Activated CD4-positive, alpha-beta T cell treated with anti-CD3 and anti-CD28 coated beads, Interleukin-2, amount 50 U/mL, for 4 hours (primary cell): Measurements from ENCODE around the gene SCIN.

Experiments
- DNase-seq, 2 experiments: peaks; one replicate each; pipeline ENCODE4 v3.0.0-alpha.2; 2020

SCIN gene

DNA sequence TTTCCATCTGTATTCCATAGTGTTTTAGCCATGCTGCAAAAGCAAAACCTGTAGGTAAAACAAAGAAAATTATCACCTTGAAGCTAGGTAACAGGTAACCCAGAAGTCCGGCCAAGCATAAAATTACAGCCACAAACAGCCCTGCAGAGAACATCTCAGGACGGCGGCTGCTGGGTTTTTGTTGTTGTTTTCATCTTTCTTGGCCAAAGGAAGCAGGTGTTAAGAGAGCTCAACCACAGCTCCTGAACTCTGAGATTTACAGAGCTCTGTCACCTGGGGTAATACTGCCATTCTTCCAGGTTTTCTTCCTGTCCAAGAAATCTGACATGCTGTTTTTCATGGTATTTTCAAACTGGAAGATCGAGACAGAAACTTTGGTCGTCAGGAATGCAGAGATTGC, 847 bp upstream of the SCIN start:
- DNase-seq = no peak

DNA sequence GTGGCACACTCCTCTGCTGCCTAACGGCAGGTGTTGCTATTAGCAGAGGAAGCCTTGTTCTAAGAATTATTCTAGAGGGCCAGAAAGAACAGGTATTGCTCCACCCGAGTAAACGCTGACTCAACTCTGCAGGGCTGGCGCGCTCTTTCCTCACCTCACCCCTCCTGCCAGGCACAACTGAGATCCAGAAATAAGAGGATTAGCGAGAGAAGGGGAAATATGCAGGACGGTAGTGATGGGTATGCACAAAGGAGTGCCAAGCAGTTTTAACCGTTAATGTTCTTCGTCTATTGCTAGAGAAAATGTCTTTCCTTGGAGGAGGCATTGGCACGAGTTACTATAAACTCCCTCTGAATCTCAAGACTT, 369 bp upstream of the SCIN start:
- no peak for DNase-seq

DNA sequence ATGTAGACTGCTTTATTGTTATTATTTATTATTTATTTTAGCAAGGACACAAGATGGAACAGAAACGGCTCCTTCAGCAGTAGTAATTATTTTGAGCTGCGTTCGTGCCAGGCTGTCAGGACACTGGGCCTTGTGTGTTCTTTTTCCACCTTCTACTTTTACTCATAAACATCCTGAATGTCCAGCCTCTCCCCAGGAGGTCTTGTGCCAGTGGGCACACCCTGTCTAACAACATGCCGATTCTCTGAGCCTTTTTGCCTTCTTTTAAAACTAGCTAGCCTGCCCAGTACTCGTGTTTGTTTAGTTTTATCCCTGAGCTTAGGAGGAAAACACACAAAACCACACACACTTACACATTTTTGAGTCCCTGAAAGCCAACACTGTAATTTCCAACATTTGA, 1.2 kb downstream of the SCIN start:
- DNase-seq = no peak

DNA sequence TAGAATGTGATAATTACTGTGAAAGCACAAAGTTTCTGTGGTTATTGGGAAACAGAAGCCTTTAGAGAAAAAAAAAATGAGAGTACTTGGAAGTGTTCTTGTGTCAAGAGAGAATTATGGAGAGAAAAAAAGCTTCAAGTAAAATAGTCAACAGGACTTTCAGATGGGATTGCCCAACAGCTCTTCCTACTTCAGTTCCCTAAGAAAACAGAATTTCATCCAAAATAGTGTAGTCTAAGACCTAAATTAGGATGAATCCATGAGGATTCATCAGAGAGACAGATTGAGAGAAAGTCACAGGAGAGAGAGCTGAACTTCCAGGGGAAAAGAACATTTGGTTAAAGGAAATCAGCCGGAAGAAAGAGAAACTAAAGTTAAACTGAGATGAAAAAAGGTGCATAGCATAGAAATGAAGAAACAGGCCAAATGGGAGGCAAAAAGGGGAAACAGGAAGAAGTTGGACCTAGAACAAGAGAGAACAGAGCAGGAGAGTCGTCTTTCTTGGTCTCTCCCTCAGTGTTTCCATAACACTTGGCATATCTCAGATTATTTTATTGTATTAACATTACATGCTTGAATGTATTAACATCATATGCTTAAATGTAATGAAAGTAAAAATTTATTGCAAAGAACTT, 2.5 kb downstream of the SCIN start:
- no peak for DNase-seq

DNA sequence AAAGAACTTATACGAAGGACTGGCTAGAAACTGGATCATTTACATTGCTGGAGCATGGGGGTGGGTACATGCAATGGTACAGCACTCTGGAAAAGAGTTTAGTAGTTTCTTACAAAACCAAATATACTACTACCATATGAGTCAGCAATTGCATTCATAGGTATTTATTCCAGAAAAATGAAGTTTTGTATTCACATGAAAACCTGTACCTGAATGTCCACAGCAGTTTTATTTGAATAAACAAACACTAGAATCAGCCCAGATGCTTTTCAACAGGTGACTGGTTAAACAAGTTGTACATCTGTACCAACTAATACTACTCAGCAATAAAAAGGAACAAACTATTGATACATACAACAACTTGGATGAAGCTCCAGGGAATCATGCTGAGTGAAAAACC, 3.4 kb downstream of the SCIN start:
- no peak for DNase-seq

DNA sequence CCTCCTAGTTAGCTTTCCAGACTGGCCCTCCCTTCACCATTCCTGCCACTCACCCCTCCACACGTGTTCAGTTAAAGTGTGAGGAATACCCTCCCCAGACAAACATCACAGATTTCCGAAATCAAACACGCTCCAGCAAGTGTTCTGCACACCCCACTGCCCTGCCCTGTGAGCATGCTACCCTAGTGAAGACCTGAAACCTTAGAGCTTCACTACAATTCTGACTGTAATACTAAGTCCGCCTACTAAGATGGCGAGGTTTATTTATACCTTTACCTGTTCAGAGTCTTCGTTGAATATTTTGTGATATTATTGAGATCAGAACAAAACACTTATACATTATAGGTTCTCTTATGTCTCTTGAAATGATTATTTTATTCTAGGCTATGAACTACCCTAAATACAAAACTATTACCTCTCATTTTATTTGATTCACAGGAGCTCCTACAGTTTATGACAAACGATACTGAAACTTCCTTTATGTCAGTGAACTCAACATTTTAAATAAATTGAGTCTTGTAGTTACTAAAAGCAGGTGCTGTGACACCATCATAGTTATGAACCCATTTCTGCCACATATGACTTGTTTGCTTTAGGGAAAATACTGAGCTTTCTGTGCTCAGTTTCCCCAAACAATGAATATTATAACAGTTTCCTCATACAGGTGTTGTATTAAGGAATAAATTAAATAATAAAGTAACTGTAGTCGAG, 8.6 kb downstream of the SCIN start:
- no peak for DNase-seq

DNA sequence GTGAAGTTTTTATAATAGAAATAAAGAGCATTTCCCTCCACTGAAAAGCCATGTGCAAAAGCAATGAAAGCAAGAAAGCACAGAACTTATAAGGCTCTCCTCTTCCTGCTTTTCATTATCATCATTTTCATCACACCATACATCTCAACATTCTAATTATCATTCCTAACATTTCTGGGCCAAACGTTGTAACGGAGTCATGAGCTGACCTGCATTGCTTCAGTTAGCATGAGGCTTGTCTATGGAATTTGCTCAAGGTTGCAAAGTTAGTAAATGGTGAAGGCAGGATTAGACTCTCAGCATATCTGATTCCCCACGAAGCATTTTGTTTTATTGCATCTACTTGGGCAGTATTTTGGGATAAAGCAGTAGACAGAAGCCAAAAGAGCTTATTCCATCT, 11.4 kb downstream of the SCIN start:
- no peak for DNase-seq

DNA sequence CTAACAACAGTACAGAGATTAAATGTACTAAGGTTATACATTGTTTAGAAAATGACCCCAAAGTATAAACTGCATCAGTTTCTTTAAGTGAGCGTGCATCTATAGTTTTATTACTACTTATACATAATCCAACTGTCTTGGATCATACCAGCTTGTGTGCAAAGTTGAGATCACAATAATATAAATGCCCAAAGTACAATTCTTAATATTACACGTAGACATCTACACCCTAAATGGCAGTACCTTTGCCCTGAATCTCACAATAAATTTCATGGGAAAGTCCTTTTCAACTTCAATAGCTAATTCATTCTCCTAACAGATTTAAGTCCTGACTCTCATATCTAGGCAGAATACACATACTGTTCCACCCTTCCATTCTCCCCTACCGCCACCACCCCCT, 11.8 kb downstream of the SCIN start:
- DNase-seq = no peak

DNA sequence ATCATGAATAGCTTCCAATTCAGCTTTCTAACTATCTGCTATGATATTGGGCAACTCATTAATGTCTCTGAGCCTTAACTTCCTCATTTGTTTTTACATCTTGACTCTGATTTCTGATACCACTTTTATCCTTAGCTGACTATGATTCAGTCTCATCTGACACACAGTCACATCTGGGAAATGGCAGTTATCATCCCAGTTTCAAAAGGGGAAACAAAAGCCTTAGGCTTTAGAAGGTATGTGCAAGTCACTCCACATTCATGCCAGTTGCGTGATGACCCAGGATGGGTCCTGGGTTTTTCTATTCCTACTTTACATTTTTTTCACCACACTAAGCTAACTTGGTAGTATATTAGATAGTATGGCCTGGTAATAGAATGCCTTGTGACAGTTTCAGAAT, 12.7 kb downstream of the SCIN start:
- no peak for DNase-seq

DNA sequence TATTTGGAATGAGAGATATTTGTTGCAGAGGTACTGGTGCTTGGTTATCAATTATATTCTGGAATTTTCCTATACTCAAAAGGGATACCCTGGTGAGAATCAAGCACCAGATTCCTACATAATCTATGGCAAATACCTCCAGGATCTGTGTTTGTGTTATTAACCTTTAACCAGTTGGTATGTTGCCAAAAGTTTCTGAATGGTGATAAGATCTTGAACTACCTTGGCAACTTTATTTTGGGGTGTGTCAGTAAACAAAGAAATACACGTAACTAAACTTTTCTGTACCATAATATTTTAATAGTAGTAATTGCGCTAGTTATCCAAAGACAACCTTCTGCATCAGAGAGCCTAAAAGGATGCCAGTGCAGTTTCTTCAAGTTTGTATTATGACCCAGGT, 13.4 kb downstream of the SCIN start:
- no peak for DNase-seq

DNA sequence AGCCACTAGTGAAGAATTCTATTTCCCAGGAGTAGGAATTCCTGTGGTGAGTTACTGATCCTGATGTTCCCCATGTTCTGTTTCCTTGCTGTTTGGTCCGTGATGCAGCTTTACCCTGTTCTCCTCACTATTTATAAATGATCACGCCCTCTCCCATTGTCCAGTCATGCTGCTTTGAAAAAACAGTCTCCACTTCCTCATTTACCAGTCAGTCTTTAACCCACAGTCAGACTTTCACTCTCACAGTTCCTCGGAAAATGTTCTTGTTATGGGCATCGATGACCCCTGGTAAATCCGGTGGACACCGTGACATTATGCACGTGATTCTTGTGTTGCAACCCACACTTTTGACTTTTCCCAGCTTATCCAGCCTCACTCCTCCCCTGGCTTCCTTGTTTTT, 14.4 kb downstream of the SCIN start:
- no peak for DNase-seq

DNA sequence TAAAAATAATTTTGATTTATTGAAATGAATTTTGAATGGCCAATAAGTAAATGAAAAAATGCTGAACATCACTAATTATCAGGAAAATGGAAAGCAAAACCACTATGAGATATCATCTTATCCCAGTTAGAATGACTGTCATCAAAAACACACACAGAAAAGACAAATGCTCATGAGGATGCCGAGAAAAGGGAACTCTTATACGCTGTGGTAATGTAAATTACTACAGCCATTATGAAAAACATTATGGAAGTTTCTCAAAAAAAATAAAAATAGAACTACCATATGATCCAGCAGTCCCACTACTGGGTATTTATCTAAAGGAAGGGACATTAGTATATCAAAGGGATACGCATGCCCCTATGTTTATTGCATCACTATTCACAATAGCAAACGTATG, 15.8 kb downstream of the SCIN start:
- no peak for DNase-seq

DNA sequence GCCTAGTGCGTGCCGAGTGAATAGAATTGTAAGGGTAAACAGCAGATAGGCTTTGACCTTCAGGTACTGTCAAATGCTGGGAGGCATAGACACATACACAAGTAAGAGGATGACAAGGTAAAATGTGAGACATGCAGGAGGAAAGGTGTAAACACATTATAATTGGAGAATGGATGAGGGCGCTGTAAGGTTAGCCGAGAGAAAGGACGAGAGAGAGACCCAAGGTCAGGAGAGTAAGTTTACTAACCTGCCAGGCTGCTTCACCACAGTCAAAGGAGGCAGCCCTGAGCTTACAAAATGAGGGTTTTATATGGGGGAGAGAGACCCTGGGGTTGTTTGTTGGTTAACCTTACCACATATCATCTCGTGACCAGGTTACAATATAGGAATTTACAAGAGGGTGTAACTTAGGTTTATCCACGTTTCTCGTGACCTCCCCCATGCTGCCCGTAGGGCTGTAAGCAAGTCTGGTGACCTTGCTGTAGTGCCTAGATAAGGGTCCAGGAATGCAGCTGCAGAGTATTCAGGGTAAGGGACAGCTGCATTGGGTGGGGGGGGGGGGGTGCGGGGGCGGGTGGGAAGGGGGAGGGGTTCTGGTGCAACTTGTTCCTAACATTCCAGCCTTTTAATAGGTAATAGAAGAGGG, 17.9 kb downstream of the SCIN start:
- DNase-seq = no peak

DNA sequence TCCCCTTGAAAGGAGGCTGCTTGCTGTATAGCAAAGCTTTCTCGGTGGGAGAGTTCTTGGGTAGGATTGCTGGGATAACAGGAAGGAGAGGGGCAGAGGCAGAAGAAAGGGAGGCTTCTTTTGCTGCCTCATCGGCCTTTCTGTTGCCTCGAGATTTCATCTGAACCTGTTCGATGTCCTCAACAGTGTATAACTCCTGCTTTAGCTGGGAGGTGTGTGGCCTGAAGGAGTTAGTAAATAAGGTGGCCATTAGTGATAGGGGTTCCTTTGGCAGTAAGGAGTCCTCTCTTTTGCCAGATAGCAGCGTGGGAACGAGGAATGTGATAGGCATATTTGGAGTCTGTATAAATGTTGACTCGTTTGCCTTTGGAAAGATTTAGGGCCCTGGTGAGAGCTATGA, 20.0 kb downstream of the SCIN start:
- no peak for DNase-seq

DNA sequence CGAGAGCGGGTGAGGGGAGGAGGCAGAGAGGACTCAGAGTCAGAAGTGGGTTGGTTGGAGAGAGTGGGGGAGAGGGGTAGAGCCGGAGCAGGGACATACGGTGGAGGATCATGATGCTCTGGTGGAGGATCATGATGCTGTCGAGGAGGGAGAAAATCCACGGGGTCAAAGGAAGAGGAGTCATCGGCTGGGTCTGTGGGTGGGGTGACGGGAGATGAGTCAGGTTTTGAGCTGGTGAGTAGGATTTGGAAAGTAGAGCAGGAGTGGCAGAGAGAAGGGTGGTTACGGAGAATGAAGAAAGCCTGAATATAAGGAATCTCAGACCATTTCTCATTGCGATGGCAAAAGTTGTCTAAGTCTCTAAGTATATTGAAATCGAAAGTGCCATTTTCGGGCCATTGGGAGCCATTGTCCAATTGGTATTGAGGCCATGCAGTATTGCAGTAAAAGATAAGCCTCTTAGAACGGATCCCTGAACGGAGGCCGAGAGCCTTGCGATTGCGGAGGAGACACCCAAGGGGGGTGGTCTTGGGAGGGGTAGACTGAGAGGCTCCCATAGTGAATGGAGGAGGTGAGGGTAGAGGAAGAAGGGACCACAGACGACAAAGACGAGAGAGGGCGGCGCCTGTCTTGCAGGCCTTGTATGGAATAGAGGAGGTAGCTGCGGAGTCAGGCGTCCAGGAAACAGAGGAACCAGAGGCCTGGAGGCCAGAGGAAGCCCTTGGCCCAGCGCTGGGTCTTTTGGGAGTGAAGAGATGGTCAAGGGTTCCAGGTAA, 23.8 kb downstream of the SCIN start:
- no peak for DNase-seq

DNA sequence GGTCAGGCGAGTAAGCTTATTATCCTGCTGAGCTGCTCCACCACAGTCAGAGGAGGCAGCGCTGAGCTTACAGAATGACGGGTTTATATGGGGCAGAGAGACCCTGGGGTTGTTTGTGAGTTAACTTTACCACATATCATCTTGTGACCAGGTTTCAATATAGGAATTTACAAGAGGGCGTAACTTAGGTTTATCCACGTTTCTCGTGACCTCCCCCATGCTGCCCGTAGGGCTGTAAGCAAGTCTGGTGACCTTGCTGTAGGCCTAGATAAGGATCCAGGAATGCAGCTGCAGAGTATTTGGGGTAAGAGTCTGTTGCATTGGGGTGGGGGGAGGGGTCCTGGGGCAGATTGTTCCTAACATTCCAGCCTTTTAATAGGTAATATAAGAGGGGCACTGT, 24.6 kb downstream of the SCIN start:
- no peak for DNase-seq

DNA sequence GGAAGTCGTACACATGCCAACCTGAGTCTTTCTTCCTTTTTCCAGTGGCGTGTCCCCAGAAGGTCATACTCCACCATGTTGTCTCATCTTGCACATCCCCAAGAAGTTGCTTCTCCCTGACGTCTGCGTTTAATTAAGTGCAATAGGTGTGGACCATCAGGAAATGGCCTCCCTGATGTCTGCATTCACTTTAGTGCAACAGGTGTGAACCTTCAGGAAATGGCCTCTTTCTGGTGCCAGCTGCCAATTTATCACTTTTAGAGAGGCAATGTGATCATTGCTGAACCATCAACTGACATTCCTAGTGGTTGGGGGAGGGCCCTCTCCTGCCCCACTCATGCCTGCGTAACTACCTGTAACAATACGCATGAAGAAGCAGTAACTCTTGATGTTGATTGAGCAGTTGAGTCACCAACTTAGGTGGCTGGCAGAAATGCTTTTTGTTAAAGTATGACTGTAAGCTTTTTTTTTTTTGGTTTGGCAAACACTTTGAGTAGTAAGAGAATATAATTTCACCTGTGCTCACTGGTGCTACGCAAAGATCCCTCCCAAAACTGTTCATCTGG, 25.8 kb downstream of the SCIN start:
- no peak for DNase-seq

DNA sequence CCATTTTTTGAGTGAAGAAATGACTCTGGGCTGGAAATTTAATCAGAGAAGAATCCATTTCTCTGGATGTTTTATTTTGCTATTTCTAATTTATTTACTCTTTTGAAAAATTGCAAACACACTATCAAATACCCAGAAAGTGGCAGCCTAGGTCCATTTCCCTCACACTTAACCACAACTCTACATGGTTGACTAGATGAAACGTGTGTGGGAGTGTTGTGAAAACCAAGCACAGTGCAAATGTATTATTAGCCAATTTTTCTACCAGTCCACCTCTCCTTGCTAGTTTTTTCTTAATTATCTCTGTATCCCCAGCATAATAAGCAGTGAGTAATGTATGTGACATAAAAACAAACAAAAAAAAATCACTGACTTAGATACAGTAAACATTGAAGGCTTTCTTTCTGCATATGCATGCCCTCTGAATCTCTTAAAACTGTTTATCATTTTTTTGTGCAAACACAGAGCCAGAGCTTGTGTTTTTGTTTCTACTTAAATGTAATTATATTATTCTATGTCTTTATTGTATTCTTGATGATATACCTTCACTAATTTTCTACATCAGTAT, 30.9 kb downstream of the SCIN start:
- no peak for DNase-seq

DNA sequence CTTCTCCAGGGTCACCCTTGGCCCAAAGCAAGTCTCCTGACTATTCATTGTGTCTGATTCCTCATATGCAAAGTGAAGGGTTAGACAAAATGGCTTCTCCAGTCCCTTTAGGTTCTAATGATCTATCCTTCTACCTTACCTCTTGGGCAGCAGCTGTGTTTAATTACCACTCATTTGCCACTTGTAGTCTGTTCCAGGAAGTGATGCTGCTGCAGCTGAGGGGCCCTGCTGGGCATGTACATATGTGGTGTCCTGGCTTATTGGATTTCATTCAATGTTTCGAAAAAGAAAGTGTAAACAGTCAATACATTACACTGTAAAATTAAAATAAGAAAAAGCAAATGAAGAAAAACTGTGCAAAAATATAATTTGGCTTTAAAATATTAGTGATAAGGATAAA, 36.6 kb downstream of the SCIN start:
- DNase-seq = no peak

DNA sequence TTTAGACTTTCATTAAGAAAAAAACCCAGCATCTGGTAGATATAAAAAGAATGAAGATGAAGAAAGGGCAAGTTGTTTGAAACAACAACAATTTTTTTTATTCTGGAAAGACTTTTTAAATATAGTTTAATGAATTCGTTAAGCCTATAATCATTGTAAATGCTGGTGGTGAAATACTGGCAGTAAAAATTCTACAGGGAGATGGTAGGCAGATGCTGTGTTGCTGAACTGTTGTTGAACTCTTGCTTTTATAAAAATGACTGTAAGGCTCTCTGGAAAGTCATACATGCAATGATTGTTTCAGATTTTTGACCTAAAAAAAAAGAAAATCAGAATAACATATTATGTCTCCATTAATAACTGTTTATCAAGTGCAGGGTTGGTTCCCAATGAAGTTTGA, 39.0 kb downstream of the SCIN start:
- DNase-seq = no peak

DNA sequence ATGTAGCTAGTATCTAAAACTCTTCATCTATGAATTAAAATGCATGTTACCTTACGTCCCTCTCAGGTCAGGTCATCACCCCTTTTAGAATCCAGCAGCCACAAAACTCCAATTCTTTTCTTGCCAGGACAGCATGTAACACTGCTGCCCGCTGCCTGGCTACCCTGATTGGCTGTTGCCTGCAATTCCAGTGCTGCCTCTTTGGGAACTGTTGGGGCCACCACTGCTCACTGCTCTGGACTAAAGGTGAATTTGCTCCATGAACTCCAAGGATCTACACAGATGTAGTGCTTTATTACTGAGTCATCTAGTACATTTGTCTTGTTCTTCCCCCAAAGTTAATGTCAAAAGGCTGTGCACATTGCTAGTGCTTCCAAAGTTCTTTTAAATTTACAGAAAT, 40.4 kb downstream of the SCIN start:
- no peak for DNase-seq

DNA sequence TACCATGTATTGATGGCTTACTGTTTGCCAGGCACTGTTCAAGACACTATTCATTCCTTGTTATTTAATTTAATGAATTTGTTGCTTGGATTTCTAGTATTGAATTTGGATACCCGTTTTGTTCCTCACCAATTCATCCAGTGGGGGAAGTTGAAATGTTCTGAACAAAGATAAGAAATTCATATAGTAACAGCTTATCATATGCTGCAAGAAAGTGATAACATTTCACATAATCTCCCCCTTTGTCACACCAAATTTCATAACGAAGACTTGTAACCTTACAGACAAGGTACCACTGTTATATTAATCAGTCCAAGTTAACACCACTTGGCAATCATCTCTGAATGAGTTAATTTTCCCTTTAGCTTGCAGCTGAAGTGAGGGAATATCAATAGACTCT, 42.1 kb downstream of the SCIN start:
- no peak for DNase-seq

DNA sequence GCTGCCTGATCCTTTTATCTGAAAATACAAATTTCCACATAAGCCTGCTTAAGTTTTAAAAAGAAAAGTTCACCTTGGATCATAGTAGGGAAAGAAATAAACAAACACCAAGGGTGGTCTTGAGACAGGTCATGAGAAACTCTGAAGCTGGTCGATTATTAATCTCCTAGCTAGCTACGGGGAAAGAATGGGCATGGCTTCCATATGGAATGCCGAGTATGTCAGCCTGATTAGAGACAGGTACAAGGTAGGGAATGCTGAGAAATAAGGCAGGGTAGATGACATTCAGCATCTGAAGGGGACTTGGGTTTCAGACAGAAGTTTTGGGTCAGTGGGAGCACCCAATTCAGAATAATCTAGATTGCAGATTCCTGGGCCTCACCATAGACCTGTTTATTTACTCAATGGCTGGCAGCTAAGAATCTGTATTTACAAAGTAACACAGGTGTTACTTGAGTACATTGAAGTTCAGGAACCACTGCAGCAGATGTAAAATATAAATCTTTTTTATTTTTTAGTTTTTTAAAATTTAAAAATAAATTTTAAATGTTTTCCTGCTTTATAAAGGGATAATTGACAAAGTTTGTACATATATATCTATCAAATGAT, 49.0 kb downstream of the SCIN start:
- no peak for DNase-seq
